Measurements from ENCODE around the gene FAF2. TPM values are rescaled to one million over a fixed set of nuclear protein-coding genes. Genes with fewer than 3 reads are reported as not detected.
A peak's percentile ranks its signal among the peaks of the same experiment; 100 is the strongest.

The FAF2 gene
- total and polyA plus RNA-seq, 10 of the 15 experiments (the other 5 are each of a cell fraction or from before 2014, with no cell fraction given) = 19.0 to 45.1 (median 35.6) TPM

DNA sequence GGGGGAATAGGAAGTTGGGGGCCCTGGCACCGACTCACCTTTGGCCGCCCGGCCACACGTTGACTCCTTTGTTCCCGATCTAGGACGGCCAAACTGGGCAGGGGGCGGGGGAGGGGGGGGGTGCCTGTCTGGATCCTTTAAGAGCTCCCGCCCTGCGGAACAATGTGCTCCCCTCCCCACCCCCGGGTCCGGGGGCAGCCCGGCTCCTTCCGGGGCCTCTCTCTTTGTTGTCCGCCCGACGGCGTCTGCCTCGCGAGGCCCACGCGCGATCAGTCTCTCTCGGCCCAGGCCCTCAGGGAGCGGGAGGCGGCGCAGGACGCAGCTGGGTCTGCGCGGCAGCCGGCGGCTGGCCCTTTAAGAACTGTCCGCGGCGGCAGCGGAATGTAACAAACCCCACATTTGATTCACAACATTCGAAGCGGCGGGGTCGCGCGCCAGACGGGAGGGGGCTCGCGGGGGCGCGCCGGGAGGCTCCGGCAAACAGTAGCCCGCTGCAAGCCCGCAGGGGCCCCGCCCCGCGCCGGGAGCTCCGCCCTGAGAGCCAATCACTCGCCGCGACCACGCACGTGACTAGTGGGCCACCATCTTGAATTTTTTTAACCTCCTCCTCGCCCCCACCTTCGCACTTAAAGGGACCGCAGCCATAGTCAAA, 88.8 kb downstream of the FAF2 start, which contains the start of gene RNF44:
Gene RNF44 (minus strand): TSS at position 501 of the 652 bp plus-strand sequence. CDS start 4,930 bp downstream, outside the sequence.
- DNase-seq (ENCODE audit: low read depth, low spot score) (peak; percentile 76), FAIRE-seq (peak; percentile 80), ATAC-seq (peak; percentile 75)
- ChIA-PET RAD21 (ENCODE audit: unreplicated experiment) (interaction anchor here (1.0 to 2.5 kb wide), 9 partner anchors 10 to 175 kb away, joined by 3 to 9 read pairs (median 6); partner anchors contain the start of genes CLTB, FAF2, KIAA1191 and TSPAN17), SMC1A (ENCODE audit: uncharacterized antibody, unreplicated experiment) (interaction anchor here (1.5 to 2.6 kb wide), 2 partner anchors 85 to 120 kb away, joined by 4 to 8 read pairs; no protein-coding TSS in a partner anchor), CTCF (interaction anchor here (1.2 to 2.6 kb wide), 7 partner anchors 33 to 807 kb away, joined by 3 to 22 read pairs (median 3); partner anchors contain the start of genes FAF2 and TSPAN17), POLR2A (interaction anchor here (1.0 to 3.7 kb wide), 4 partner anchors 89 to 175 kb away, joined by 3 to 16 read pairs (median 8); partner anchors contain the start of genes FAF2, HIGD2A, KIAA1191 and NOP16)
- Histone ChIP-seq H3K4me1 (ENCODE audit: control insufficient read depth, insufficient read depth, low read length) (peaks cover 38% of the 10 kb centered on the region), H3K27ac (ENCODE audit: control insufficient read depth, insufficient read depth) (peak within 1 kb of the TSS; percentile 95), H3K4me3 (peak within 1 kb of the TSS; percentile 99), H3K9ac (ENCODE audit: control insufficient read depth, insufficient read depth, low read length) (peak within 1 kb of the TSS; percentile 99), H2AFZ (ENCODE audit: control insufficient read depth, low read depth, low read length) (peak within 1 kb of the TSS; percentile 85), H3K36me3 (ENCODE audit: control insufficient read depth in 2 of 2, insufficient read depth in 2 of 2, low read length in 1 of 2) (peaks cover 0 to 2% of the 10 kb centered on the region in 2 experiments; a peak in 2 of 4 replicates), H3K9me3 (replicated peaks; ENCODE audit: control insufficient read depth, insufficient read depth, low read length) (no peaks in the 10 kb centered on the region), H3K27me3 (replicated peaks in 1 of 2; ENCODE audit: control insufficient read depth in 2 of 2, insufficient read depth in 2 of 2, low read length in 1 of 2) (no peaks in the 10 kb centered on the region), H4K20me1 (ENCODE audit: control insufficient read depth, insufficient read depth) (no peaks in the 10 kb centered on the region; the same call in 1 of the 2 replicates), H3K4me2 (ENCODE audit: control insufficient read depth, insufficient read depth) (peak within 1 kb of the TSS; percentile 95), H3K79me2 (ENCODE audit: control insufficient read depth, insufficient read depth, low read length) (peaks cover 45% of the 10 kb centered on the region)
- WGBS (ENCODE audit: insufficient coverage, insufficient replicate concordance, low lambda C conversion rate, missing lambda C conversion rate) = under 1% methylated on average over 54 of the region's 63 CpGs
- BruUV-seq (replicated peaks) = no TSS peak
- in situ Hi-C loops (cut with MboI) (no loop called here), intact Hi-C loops (cut with micrococcal nuclease; ENCODE audit: unreplicated experiment) (loop anchor here (2.0 to 10.0 kb wide), 4 partner anchors 90 to 1578 kb away; partner anchors contain the start of genes CLTB, FAF2, HIGD2A and N4BP3)
- TF ChIP-seq ZNF274 (IDR thresholded peaks at IDR 0.05; ENCODE audit: insufficient read depth, insufficient read length) (no peak), SIX5 (IDR thresholded peaks at IDR 0.05; ENCODE audit: low read depth, low read length, severe bottlenecking) (no peak), SIN3A (IDR thresholded peaks at IDR 0.05; ENCODE audit: low read depth, low read length) (0 out of 2 replicates have a peak, but pooled peaks have one; percentile 4), TCF7 (IDR thresholded peaks at IDR 0.05; ENCODE audit: borderline replicate concordance) (no peak), ETV6 (conservative IDR thresholded peaks at IDR 0.05 in 1 of 2, IDR thresholded peaks at IDR 0.05 in 1 of 2; ENCODE audit: borderline replicate concordance in 1 of 2, low read depth in 1 of 2) (0 out of 4 replicates have a peak, but pooled peaks of 1 of the 2 experiments have one; percentile 10), NFYA (IDR thresholded peaks at IDR 0.05; ENCODE audit: borderline replicate concordance, low read depth, low read length) (no peak), BHLHE40 (IDR thresholded peaks at IDR 0.05; ENCODE audit: borderline replicate concordance in 1 of 2, low read depth in 2 of 2, low read length in 1 of 2) (peak; percentile 96), RELA (IDR thresholded peaks at IDR 0.05; ENCODE audit: borderline replicate concordance, partially characterized antibody) (no peak), YBX1 (IDR thresholded peaks at IDR 0.05) (no peak), ZNF622 (IDR thresholded peaks at IDR 0.05) (no peak), PML (IDR thresholded peaks at IDR 0.05; ENCODE audit: low read length) (0 out of 2 replicates have a peak, but pooled peaks have one; percentile 66), MEF2B (IDR thresholded peaks at IDR 0.05; ENCODE audit: partially characterized antibody, poor library complexity, severe bottlenecking) (no peak), SMAD5 (IDR thresholded peaks at IDR 0.05; ENCODE audit: low read depth) (0 out of 2 replicates have a peak, but pooled peaks have one; percentile 40)
- TF ChIP-seq, protein P1, sequence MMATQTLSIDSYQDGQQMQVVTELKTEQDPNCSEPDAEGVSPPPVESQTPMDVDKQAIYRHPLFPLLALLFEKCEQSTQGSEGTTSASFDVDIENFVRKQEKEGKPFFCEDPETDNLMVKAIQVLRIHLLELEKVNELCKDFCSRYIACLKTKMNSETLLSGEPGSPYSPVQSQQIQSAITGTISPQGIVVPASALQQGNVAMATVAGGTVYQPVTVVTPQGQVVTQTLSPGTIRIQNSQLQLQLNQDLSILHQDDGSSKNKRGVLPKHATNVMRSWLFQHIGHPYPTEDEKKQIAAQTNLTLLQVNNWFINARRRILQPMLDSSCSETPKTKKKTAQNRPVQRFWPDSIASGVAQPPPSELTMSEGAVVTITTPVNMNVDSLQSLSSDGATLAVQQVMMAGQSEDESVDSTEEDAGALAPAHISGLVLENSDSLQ (IDR thresholded peaks at IDR 0.05) = peak; percentile 60
- TF ChIP-seq, protein P2, sequence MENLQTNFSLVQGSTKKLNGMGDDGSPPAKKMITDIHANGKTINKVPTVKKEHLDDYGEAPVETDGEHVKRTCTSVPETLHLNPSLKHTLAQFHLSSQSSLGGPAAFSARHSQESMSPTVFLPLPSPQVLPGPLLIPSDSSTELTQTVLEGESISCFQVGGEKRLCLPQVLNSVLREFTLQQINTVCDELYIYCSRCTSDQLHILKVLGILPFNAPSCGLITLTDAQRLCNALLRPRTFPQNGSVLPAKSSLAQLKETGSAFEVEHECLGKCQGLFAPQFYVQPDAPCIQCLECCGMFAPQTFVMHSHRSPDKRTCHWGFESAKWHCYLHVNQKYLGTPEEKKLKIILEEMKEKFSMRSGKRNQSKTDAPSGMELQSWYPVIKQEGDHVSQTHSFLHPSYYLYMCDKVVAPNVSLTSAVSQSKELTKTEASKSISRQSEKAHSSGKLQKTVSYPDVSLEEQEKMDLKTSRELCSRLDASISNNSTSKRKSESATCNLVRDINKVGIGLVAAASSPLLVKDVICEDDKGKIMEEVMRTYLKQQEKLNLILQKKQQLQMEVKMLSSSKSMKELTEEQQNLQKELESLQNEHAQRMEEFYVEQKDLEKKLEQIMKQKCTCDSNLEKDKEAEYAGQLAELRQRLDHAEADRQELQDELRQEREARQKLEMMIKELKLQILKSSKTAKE (IDR thresholded peaks at IDR 0.05; ENCODE audit: low read depth, poor library complexity, severe bottlenecking) = no peak
- TF ChIP-seq, protein P3, sequence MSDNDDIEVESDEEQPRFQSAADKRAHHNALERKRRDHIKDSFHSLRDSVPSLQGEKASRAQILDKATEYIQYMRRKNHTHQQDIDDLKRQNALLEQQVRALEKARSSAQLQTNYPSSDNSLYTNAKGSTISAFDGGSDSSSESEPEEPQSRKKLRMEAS (IDR thresholded peaks at IDR 0.05; ENCODE audit: low read depth, low read length) = peak; percentile 28; the same call in 1 of the 2 replicates
- TF ChIP-seq, protein P4, sequence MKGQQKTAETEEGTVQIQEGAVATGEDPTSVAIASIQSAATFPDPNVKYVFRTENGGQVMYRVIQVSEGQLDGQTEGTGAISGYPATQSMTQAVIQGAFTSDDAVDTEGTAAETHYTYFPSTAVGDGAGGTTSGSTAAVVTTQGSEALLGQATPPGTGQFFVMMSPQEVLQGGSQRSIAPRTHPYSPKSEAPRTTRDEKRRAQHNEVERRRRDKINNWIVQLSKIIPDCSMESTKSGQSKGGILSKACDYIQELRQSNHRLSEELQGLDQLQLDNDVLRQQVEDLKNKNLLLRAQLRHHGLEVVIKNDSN (IDR thresholded peaks at IDR 0.05; ENCODE audit: borderline replicate concordance, extremely low read length, insufficient read depth, low read depth, low read length) = peak; percentile 85

Data from GM12878 (cell line).